NCI-H2081 treated with DMSO at 0.1 percent for 48 hours (cell line): ENCODE data around the gene ENO1.
"Not testable (repeated sequence)": the region's sequence is repeated elsewhere in the genome, so short reads cannot be mapped to it uniquely, and the experiment has no call there.

Source experiments
- DNase-seq: peaks from one replicate; lab custom pipeline; 2025; lab: John Stamatoyannopoulos, UW

ENO1 gene

GRCh38 chr1:8878448-8878697, at the start of gene ENO1:
Gene ENO1 (minus strand): TSS chr1:8878686. CDS start chr1:8874908, 3,778 bp downstream.
- no peak for DNase-seq

GRCh38 chr1:8926707-8927694, 48.5 kb upstream of the ENO1 start:
- no peak for DNase-seq

GRCh38 chr1:8925960-8926359, 47.5 kb upstream of the ENO1 start:
- DNase-seq: no peak

- DNase-seq: no peak
Measured at GRCh38 chr1:8925406-8925805, 46.9 kb upstream of the ENO1 start.

GRCh38 chr1:8922962-8923361, 44.5 kb upstream of the ENO1 start:
- DNase-seq: no peak

GRCh38 chr1:8917536-8917935, 39.0 kb upstream of the ENO1 start:
- DNase-seq: not testable (repeated sequence)

- DNase-seq: no peak
Measured at GRCh38 chr1:8915446-8915845, 37.0 kb upstream of the ENO1 start.

- DNase-seq: no peak
Measured at GRCh38 chr1:8914466-8914865, 36.0 kb upstream of the ENO1 start.

GRCh38 chr1:8913457-8913856, 35.0 kb upstream of the ENO1 start:
- DNase-seq: no peak

- DNase-seq: no peak
Measured at GRCh38 chr1:8911416-8912309, 33.2 kb upstream of the ENO1 start.

- no peak for DNase-seq
Measured at GRCh38 chr1:8910914-8911313, 32.4 kb upstream of the ENO1 start.

- DNase-seq: no peak
Measured at GRCh38 chr1:8910331-8910730, 31.8 kb upstream of the ENO1 start.

- no peak for DNase-seq
Measured at GRCh38 chr1:8908388-8909151, 30.1 kb upstream of the ENO1 start.

GRCh38 chr1:8905582-8906191, 27.2 kb upstream of the ENO1 start:
- DNase-seq: no peak

GRCh38 chr1:8903908-8904650, 25.6 kb upstream of the ENO1 start:
- no peak for DNase-seq

- no peak for DNase-seq
Measured at GRCh38 chr1:8903410-8903809, 24.9 kb upstream of the ENO1 start.

GRCh38 chr1:8902765-8903164, 24.3 kb upstream of the ENO1 start:
- no peak for DNase-seq

GRCh38 chr1:8900684-8901083, 22.2 kb upstream of the ENO1 start:
- not testable (repeated sequence) for DNase-seq

- DNase-seq: no peak
Measured at GRCh38 chr1:8899046-8899445, 20.6 kb upstream of the ENO1 start.

- DNase-seq: not testable (repeated sequence)
Measured at GRCh38 chr1:8898418-8898817, 19.9 kb upstream of the ENO1 start.

- not testable (repeated sequence) for DNase-seq
Measured at GRCh38 chr1:8897505-8897904, 19.0 kb upstream of the ENO1 start.
